ENCODE results near the gene THAP6.
A peak's percentile ranks its signal among the peaks of the same experiment; 100 is the strongest.

Gene THAP6, protein sequence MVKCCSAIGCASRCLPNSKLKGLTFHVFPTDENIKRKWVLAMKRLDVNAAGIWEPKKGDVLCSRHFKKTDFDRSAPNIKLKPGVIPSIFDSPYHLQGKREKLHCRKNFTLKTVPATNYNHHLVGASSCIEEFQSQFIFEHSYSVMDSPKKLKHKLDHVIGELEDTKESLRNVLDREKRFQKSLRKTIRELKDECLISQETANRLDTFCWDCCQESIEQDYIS

DNA sequence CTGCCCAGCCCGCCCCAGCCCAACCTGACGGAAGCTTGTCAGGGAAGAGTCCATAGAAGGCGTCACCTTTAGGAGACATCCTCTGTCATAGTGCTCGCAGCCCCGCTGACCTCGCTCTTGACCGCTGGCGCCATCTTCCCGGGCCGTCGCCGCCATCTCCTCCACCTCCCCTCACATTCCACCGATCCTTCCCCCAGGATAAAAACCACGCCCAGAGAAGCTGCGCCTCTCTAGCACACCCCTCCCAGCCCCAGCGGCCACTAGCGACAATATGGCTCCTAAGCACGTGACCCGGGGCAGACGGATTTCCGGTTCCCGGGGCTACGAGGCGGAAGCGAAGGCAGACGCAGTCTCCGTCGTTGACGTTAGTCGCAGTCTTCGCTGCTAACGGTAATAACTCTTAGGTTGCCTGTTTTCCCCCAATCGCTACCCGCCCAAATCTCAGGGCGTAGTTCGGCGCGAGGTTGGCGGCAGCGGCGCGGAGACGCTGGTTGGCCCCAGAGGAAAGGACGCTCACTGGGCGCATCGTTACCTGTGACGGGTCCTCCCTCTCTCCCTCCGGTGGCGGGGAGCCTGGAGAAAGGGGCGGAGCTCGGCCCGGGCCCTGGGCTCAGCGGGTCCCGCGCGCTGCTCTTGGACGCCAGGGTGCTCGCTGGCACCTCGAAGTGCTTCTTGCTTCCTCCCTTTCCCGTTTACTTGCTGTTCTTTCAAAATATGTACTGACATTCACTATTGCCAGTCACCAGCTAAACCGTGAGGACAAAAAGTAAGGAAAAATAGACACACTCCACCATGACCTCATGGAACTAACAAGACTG is at the start of gene THAP6, which contains the start of gene RCHY1:
Gene THAP6, plus strand, starts transcription at position 343 of the 818 bp plus-strand sequence. CDS start 980 bp downstream, outside the sequence.
Gene RCHY1, minus strand, starts transcription at position 273 of the 818 bp plus-strand sequence. Its CDS starts 117 bp downstream, at position 156.
- ATAC-seq (replicated peaks; ENCODE audit: extremely low read depth, poor library complexity, severe bottlenecking) (peak; percentile 88), DNase-seq (ENCODE audit: low spot score in 2 of 2) (peak; percentile 84 to 88)
- Mint-ChIP-seq H3K27me3 (no peaks in the 10 kb centered on the region), H3K4me3 (no peak within 1 kb of the TSS), H3K27ac (ENCODE audit: low read depth) (no peak within 1 kb of the TSS), H3K36me3 (ENCODE audit: insufficient read depth) (peaks cover 30% of the 10 kb centered on the region), H3K4me1 (peaks cover 32% of the 10 kb centered on the region), H3K9me3 (no peaks in the 10 kb centered on the region)

DNA sequence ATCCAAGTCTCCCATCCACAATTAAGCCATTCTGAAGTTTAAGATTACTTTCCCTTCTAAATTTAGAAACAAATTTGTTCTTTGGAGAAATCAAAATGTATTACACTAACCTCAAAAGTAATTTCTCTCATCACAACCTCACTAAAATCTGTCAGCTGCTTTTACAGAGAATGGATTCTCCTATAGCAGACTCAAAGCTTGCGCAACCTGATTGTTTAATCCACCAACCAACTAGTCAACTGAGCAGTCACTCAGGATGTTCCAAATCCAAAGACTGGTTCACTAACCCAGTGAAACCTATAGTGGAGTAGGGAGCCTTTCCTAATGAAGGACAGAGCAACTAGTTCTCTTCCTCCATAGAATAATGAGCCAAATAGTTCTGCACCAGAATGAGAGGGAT is 44.4 kb upstream of the THAP6 start:
- no peak for DNase-seq (ENCODE audit: low spot score in 2 of 2)
- no peaks in the 10 kb centered on the region for H3K9me3 Mint-ChIP-seq
- no peaks in the 10 kb centered on the region for H3K27me3 Mint-ChIP-seq
- no peak overlapping the region for H3K27ac Mint-ChIP-seq (ENCODE audit: low read depth)
- H3K4me1 Mint-ChIP-seq = peaks cover 6% of the 10 kb centered on the region
- H3K36me3 Mint-ChIP-seq (ENCODE audit: insufficient read depth) = peaks cover 4% of the 10 kb centered on the region
- no peak for ATAC-seq (replicated peaks; ENCODE audit: extremely low read depth, poor library complexity, severe bottlenecking)
- no peak overlapping the region for H3K4me3 Mint-ChIP-seq

DNA sequence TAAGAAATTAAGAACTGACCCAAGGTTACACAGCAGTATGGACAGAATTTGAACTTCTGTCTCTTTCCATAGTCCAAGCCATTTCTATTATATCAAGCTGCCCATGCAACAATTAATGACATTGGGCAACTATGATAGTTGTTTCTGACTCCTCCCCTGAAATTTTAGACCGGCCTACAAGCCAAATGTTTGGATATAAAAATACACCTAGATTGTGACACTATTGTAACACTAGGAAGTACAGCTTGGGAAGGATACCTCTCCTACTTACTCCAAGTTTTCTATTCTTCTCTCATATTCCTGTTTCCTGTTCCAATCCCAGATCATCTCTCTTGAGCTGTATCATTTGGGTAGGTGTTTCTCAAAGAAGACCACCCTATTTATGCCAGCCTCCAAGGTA is 43.5 kb upstream of the THAP6 start:
- Mint-ChIP-seq H3K27ac (ENCODE audit: low read depth) (no peak overlapping the region), H3K4me1 (peaks cover 6% of the 10 kb centered on the region)
- no peak for ATAC-seq (replicated peaks; ENCODE audit: extremely low read depth, poor library complexity, severe bottlenecking)

DNA sequence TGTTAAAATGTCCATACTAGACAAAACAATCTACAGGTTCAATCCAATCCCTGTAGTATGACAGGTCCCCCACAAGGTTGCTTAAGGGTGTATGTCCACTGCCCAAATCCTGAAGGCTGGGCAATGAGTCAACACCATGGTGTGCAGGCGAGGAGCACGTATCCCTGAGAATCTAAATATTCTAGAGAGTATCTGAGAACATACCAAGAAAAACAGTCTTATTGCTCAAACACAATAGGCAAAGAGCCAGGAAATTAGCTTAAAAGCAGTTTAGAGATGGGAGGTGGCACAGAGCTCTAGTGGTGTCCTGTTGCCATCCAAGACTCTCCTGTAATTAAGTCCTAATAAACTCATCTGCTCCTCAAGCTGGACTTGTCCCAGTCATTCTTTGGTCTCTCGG is 37.1 kb upstream of the THAP6 start:
- H3K27me3 Mint-ChIP-seq = no peaks in the 10 kb centered on the region
- ATAC-seq (replicated peaks; ENCODE audit: extremely low read depth, poor library complexity, severe bottlenecking) = no peak
- H3K4me3 Mint-ChIP-seq = no peak overlapping the region
- H3K27ac Mint-ChIP-seq (ENCODE audit: low read depth) = no peak overlapping the region
- peaks cover 24% of the 10 kb centered on the region for H3K36me3 Mint-ChIP-seq (ENCODE audit: insufficient read depth)
- no peaks in the 10 kb centered on the region for H3K9me3 Mint-ChIP-seq
- no peak for DNase-seq (ENCODE audit: low spot score in 2 of 2)
- H3K4me1 Mint-ChIP-seq = peaks cover 11% of the 10 kb centered on the region

More for the DNA sequence above, 43.5 kb upstream of the THAP6 start:
- Mint-ChIP-seq H3K4me3 (no peak overlapping the region), H3K9me3 (no peaks in the 10 kb centered on the region), H3K27me3 (no peaks in the 10 kb centered on the region), H3K36me3 (ENCODE audit: insufficient read depth) (peaks cover 4% of the 10 kb centered on the region)
- DNase-seq (ENCODE audit: low spot score in 2 of 2) = no peak

DNA sequence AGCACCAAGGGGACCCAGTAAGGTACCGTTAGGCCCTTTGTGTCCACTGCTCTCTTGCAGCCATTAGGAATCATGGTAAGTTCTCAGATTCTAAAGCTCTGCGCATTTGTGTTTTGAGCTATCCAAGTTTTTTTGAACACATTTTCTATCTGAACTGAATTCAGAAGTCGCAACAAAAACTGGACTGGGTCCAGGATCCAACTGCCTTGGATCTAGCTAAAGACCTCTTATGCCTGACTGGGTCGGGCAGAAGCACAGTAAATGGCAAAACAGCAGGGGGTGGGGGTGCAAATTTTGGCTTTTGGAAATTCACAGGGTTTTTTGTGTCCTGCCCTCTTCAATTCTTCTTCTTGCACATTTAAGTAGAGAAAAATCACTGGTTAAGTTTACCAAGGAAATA is 30.1 kb upstream of the THAP6 start:
- Mint-ChIP-seq H3K27me3 (no peaks in the 10 kb centered on the region), H3K9me3 (no peaks in the 10 kb centered on the region), H3K4me3 (no peak overlapping the region), H3K4me1 (no peaks in the 10 kb centered on the region), H3K36me3 (ENCODE audit: insufficient read depth) (peaks cover 36% of the 10 kb centered on the region), H3K27ac (ENCODE audit: low read depth) (no peak overlapping the region)
- ATAC-seq (replicated peaks; ENCODE audit: extremely low read depth, poor library complexity, severe bottlenecking) = no peak
- DNase-seq (ENCODE audit: low spot score in 2 of 2) = no peak

DNA sequence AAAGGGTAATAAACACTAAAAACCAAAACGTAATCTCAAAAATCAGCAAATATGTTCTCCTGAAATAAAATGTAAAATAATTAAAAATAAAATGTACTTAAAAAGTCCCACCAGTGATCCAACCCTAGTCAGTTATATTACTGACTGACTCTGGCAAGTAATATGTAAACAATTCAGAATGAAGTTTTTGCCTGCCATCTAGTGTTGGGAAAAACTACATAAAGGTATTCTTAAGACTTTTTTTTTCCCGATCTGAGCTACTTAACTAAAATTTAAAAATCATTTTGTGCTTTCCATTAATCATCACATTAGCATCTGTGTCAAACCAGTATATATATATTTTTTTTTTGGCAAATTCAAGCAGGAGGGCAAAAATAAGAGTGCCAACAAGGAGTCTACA is 24.1 kb upstream of the THAP6 start:
- Mint-ChIP-seq H3K27ac (ENCODE audit: low read depth) (no peak overlapping the region), H3K27me3 (no peaks in the 10 kb centered on the region), H3K9me3 (no peaks in the 10 kb centered on the region), H3K4me3 (no peak overlapping the region), H3K4me1 (no peaks in the 10 kb centered on the region), H3K36me3 (ENCODE audit: insufficient read depth) (peaks cover 49% of the 10 kb centered on the region)
- DNase-seq (ENCODE audit: low spot score in 2 of 2) (no peak), ATAC-seq (replicated peaks; ENCODE audit: extremely low read depth, poor library complexity, severe bottlenecking) (no peak)

DNA sequence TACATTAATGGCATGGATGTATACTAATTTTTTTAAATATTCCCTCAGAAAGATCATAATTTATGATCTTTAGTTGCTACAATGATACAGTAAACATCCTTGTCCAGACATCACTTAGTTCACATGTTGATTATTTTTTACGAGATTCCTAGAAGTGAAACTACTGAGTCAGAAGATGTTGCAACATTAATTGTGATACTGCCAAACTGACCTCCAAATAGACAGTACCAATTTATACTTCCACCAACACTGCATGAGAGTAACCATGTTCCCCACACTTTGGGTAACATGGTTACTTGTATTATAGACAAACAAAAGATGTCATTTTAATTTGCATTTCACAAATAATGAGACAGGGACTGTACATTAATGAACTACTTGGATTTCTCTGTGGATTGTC is 19.7 kb upstream of the THAP6 start:
- Mint-ChIP-seq H3K36me3 (ENCODE audit: insufficient read depth) (peaks cover 35% of the 10 kb centered on the region), H3K9me3 (no peaks in the 10 kb centered on the region), H3K27me3 (no peaks in the 10 kb centered on the region), H3K4me1 (peaks cover 34% of the 10 kb centered on the region), H3K27ac (ENCODE audit: low read depth) (no peak overlapping the region), H3K4me3 (no peak overlapping the region)
- ATAC-seq (replicated peaks; ENCODE audit: extremely low read depth, poor library complexity, severe bottlenecking) (no peak), DNase-seq (ENCODE audit: low spot score in 2 of 2) (no peak)

DNA sequence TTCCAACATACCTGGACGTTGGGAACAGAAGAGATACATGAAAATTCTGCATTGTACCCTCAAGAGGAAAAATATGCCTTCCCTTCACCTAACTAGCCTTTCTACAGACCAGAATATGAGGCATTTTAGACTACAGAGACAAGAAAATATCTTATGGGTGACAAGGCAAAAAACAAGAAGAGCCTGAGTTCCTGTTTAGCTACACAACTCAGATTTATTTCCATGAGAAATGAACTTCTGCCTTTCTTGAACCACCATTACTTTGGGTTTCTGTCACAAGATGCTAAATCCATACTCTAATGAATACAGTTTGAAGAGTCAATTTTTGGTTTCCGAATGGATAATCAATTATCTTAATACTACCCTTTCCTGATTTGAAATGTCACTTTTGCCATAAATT is 18.8 kb upstream of the THAP6 start:
- H3K27ac Mint-ChIP-seq (ENCODE audit: low read depth) = no peak overlapping the region
- H3K4me1 Mint-ChIP-seq = peaks cover 34% of the 10 kb centered on the region
- H3K9me3 Mint-ChIP-seq = no peaks in the 10 kb centered on the region
- H3K27me3 Mint-ChIP-seq = no peaks in the 10 kb centered on the region
- DNase-seq (ENCODE audit: low spot score in 2 of 2) (no peak), ATAC-seq (replicated peaks; ENCODE audit: extremely low read depth, poor library complexity, severe bottlenecking) (no peak)
- no peak overlapping the region for H3K4me3 Mint-ChIP-seq
- peaks cover 29% of the 10 kb centered on the region for H3K36me3 Mint-ChIP-seq (ENCODE audit: insufficient read depth)

DNA sequence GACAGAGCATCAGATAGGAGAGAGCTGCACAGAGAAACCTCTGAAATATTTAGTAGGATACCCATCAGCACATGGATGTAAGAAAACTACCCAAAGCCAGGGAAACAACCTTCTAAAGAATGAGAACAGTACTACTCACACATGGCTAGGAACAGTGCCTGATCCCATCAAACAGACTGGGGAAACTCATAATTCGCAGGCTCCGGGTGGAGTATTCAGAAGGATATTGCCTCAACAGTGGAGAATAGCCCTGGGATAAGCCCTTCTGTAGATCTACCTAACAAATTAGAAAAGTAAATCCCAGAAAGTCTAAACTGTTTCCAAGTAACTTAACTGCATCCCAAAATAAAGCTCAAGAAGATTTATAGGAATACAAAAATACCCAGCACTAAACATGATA is 17.9 kb upstream of the THAP6 start:
- no peak overlapping the region for H3K4me3 Mint-ChIP-seq
- DNase-seq (ENCODE audit: low spot score in 2 of 2) (no peak), ATAC-seq (replicated peaks; ENCODE audit: extremely low read depth, poor library complexity, severe bottlenecking) (no peak)
- no peaks in the 10 kb centered on the region for H3K9me3 Mint-ChIP-seq
- peak overlapping the region; percentile 73 for H3K27ac Mint-ChIP-seq (ENCODE audit: low read depth)
- no peaks in the 10 kb centered on the region for H3K27me3 Mint-ChIP-seq
- H3K4me1 Mint-ChIP-seq = peaks cover 34% of the 10 kb centered on the region
- H3K36me3 Mint-ChIP-seq (ENCODE audit: insufficient read depth) = peaks cover 26% of the 10 kb centered on the region

DNA sequence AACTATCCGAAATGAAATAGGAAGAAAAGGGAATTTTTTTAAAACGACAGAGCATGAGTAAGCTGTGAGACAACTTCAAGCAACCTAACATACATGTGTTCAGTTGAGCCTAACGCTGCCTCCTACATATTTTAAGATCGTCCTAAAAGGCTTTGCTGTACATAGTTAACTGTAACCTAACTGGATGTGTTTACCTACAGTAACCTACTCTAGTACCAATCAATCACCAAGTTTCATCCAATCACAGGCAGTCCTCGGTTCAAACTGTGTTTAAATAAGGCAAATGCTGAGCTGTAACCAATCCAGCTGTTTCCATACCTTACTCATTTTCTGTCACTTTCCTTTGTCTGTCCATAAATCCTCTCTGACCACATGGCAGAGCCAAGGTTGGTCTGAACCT is 17.1 kb upstream of the THAP6 start:
- DNase-seq (ENCODE audit: low spot score in 2 of 2) (no peak), ATAC-seq (replicated peaks; ENCODE audit: extremely low read depth, poor library complexity, severe bottlenecking) (no peak)
- Mint-ChIP-seq H3K4me1 (peaks cover 34% of the 10 kb centered on the region), H3K27ac (ENCODE audit: low read depth) (peak overlapping the region; percentile 73), H3K9me3 (no peaks in the 10 kb centered on the region), H3K36me3 (ENCODE audit: insufficient read depth) (peaks cover 25% of the 10 kb centered on the region), H3K4me3 (no peak overlapping the region), H3K27me3 (no peaks in the 10 kb centered on the region)

DNA sequence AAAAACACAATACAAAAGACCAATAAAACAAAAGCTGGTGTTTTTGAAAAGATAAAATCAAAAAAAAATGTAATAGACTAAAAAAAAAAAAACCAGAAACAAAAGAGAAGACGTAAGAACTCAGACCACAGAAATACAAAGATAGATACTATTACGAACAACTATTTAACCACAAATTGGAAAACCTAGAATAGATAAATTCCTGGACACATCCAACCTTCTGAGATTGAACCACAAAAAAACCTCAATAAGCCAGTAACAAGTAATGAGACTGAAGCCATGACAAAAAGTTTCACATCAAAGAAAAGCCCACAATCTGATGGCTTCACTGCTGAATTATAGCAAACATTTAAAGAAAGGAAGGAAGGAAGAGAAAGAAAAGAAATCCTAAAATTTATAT is 16.2 kb upstream of the THAP6 start:
- Mint-ChIP-seq H3K36me3 (ENCODE audit: insufficient read depth) (peaks cover 32% of the 10 kb centered on the region), H3K4me3 (no peak overlapping the region), H3K27ac (ENCODE audit: low read depth) (peak overlapping the region; percentile 73), H3K4me1 (peaks cover 34% of the 10 kb centered on the region), H3K27me3 (no peaks in the 10 kb centered on the region), H3K9me3 (no peaks in the 10 kb centered on the region)
- DNase-seq (ENCODE audit: low spot score in 2 of 2) (no peak), ATAC-seq (replicated peaks; ENCODE audit: extremely low read depth, poor library complexity, severe bottlenecking) (no peak)

DNA sequence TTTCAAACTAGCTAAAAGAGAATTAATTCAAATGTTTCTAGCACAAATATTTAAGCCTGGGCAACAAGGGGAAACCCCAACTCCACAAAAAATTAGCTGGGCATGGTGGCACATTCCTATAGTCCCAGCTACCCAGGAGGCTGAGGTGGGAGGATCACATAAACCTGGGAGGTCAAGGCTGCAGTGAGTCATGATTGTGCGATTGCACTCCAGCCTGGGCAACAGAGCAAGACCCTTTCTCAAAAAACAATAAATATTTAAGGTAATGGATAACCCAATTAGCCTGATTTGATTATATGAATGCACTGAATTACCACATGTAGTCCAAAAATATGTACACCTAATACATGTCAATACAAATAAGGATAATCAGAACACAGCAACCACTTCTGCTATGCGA is 14.4 kb upstream of the THAP6 start:
- peaks cover 37% of the 10 kb centered on the region for H3K36me3 Mint-ChIP-seq (ENCODE audit: insufficient read depth)

DNA sequence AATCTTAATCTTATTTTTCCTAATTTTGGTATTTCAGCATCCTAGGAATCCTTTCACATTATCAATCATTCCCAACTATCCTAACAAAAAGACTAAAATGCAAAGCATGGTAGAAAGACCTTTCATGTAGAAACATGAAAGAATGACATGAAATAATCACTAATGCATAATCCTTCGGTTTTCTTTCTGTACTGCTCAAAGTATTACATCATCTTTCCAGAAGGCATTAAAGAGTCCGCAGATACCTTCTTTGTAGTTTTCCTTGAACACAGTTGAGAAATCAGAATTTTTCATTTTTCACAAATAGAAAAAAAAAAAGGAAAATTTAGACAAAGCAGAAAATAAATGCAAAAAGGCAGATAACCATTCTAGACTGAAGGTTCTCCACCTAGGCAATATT is 11.6 kb upstream of the THAP6 start:
- Mint-ChIP-seq H3K4me3 (no peak overlapping the region), H3K36me3 (ENCODE audit: insufficient read depth) (peaks cover 50% of the 10 kb centered on the region), H3K9me3 (no peaks in the 10 kb centered on the region), H3K4me1 (peaks cover 30% of the 10 kb centered on the region), H3K27ac (ENCODE audit: low read depth) (no peak overlapping the region), H3K27me3 (no peaks in the 10 kb centered on the region)
- DNase-seq (ENCODE audit: low spot score in 2 of 2) = no peak
- no peak for ATAC-seq (replicated peaks; ENCODE audit: extremely low read depth, poor library complexity, severe bottlenecking)

More for the DNA sequence above, 14.4 kb upstream of the THAP6 start:
- no peak overlapping the region for H3K4me3 Mint-ChIP-seq
- no peak overlapping the region for H3K27ac Mint-ChIP-seq (ENCODE audit: low read depth)
- DNase-seq (ENCODE audit: low spot score in 2 of 2) (no peak), ATAC-seq (replicated peaks; ENCODE audit: extremely low read depth, poor library complexity, severe bottlenecking) (no peak)
- H3K4me1 Mint-ChIP-seq = peaks cover 34% of the 10 kb centered on the region
- no peaks in the 10 kb centered on the region for H3K9me3 Mint-ChIP-seq
- H3K27me3 Mint-ChIP-seq = no peaks in the 10 kb centered on the region
